BLaER1 (cell line): ENCODE data around the gene OR4C15.

Source experiments
- H3K27ac ChIP-seq: shearing (Covaris generic); formaldehyde crosslinking; 2 replicates; pipeline ENCODE4 v1.8.1; 2022
- H3K27me3 ChIP-seq: shearing (Covaris generic); formaldehyde crosslinking; 2 replicates; pipeline ENCODE4 v1.8.1; 2022
- H3K36me3 ChIP-seq: shearing (Covaris generic); formaldehyde crosslinking; 2 replicates; pipeline ENCODE4 v1.8.1; 2022
- H3K4me1 ChIP-seq: shearing (Covaris generic); formaldehyde crosslinking; 2 replicates; pipeline ENCODE4 v1.8.1; 2022
- H3K4me2 ChIP-seq: shearing (Covaris generic); formaldehyde crosslinking; 2 replicates; pipeline ENCODE4 v1.8.1; 2022
- H3K4me3 ChIP-seq: shearing (Covaris generic); formaldehyde crosslinking; 2 replicates; pipeline ENCODE4 v1.8.1; 2022
- H3K9ac ChIP-seq: shearing (Covaris generic); formaldehyde crosslinking; 2 replicates; pipeline ENCODE4 v1.8.1; 2022
- H3K9me3 ChIP-seq: shearing (Covaris generic); formaldehyde crosslinking; 2 replicates; pipeline ENCODE4 v1.8.1; 2022
- H4K20me1 ChIP-seq: shearing (Covaris generic); formaldehyde crosslinking; 2 replicates; pipeline ENCODE4 v1.8.1; 2022
- Cebpa-rat ChIP-seq: shearing (Covaris generic); IDR thresholded peaks from 2 replicates; pipeline ENCODE4 v1.8.1; 2022

Gene OR4C15

DNA sequence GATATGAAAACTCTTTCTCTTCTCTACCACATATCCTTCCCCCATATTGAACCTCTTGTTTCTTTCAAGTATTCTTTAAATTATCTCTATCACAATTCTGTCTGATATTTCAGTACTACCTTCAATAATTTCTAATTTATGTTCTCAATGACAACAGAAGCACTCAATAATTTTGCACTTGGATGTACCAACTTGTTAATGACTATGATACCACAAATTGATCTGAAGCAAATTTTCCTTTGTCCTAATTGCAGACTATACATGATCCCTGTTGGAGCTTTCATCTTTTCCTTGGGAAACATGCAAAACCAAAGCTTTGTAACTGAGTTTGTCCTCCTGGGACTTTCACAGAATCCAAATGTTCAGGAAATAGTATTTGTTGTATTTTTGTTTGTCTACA is at the start of gene OR4C15:
Gene OR4C15 (plus strand): TSS at position 301 of the 400 bp plus-strand sequence. CDS start 0 bp downstream, at position 301.
- H3K27me3 ChIP-seq = no peaks in the 10 kb centered on the region
- no peaks in the 10 kb centered on the region for H4K20me1 ChIP-seq
- no peak within 1 kb of the TSS for H3K4me2 ChIP-seq
- H3K9me3 ChIP-seq = no peaks in the 10 kb centered on the region
- TF ChIP-seq Cebpa-rat = no peak
- no peak within 1 kb of the TSS for H3K9ac ChIP-seq
- no peaks in the 10 kb centered on the region for H3K36me3 ChIP-seq
- H3K4me1 ChIP-seq = no peaks in the 10 kb centered on the region
- H3K27ac ChIP-seq = no peak within 1 kb of the TSS
- H3K4me3 ChIP-seq = no peak within 1 kb of the TSS

DNA sequence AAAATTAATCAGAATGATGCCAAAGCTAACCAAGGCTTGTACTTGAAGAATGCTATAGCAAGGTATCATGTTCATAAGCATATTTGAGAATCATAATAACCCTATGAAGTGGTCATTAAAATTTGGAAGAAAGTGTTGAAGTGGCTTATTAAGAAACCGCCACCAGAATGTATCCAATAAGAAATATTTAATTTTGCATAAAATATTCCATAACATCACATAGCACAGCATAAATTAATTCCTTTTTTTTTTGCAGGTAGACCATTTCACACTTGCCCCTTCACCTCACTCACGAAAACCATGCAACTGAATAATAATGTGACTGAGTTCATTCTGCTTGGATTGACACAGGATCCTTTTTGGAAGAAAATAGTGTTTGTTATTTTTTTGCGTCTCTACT is 17.6 kb downstream of the OR4C15 start, which contains the start of gene OR4C16:
Gene OR4C16 (plus strand): TSS at position 301 of the 400 bp plus-strand sequence. CDS start 0 bp downstream, at position 301.
- Histone ChIP-seq H3K9me3 (peaks cover 19% of the 10 kb centered on the region), H3K4me2 (no peak within 1 kb of the TSS), H3K4me3 (no peak within 1 kb of the TSS), H3K27ac (no peak within 1 kb of the TSS), H4K20me1 (no peaks in the 10 kb centered on the region), H3K27me3 (no peaks in the 10 kb centered on the region), H3K4me1 (no peaks in the 10 kb centered on the region), H3K9ac (no peak within 1 kb of the TSS), H3K36me3 (no peaks in the 10 kb centered on the region)
- TF ChIP-seq Cebpa-rat = no peak

DNA sequence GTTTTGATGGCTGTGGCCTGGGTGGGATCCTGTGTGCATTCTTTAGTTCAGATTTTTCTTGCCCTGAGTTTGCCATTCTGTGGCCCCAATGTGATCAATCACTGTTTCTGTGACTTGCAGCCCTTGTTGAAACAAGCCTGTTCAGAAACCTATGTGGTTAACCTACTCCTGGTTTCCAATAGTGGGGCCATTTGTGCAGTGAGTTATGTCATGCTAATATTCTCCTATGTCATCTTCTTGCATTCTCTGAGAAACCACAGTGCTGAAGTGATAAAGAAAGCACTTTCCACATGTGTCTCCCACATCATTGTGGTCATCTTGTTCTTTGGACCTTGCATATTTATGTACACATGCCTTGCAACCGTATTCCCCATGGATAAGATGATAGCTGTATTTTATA is 18.3 kb downstream of the OR4C15 start:
- no peak for TF ChIP-seq Cebpa-rat
- Histone ChIP-seq H3K27me3 (no peaks in the 10 kb centered on the region), H3K36me3 (no peaks in the 10 kb centered on the region), H3K27ac (no peak overlapping the region), H3K4me3 (no peak overlapping the region), H3K4me1 (no peaks in the 10 kb centered on the region), H4K20me1 (no peaks in the 10 kb centered on the region), H3K9me3 (peaks cover 26% of the 10 kb centered on the region), H3K4me2 (no peak overlapping the region), H3K9ac (no peak overlapping the region)
